ENCODE data around the gene IDI1.
A peak's percentile ranks its signal among the peaks of the same experiment; 100 is the strongest.

Gene IDI1

DNA sequence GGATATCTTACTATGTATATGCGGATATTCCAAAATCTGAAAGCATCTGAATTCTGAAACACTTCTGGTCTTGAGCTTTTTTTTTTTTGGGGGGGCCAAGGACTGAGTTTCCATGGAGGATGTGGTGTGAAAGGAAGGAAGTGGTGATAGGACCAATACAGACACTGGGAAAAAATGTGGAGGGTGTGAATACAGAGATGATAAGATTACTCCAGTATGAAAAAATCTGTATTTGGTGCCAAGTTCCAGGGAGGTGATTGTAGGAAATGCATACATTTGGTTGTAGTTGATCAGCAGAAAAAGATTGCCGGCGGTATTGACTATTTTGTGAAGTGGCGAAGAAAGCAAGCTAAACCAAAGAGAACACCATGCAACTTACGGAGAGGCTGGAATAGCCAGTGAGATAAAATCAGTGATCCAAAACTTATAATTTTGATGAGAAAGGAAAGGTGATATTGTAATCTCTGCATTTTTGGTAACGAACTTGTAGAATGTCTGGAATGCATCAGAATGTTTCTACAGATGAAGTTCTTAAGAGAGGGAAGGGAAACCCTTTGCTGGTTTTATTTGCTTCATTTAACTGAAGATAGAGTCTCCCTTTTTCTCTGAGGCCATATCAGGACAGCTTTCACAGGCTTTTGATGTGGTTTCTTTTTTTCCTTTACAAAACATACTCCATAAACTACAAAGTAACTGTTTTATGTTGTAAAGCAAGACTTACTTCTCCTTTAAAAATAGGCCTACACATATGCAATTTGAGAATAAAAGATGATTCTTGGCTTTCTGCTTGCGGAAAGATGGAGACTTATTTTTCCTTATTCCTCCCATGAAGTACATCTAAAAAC lies 13.2 kb upstream of the IDI1 start:
- Histone ChIP-seq H3K36me3 (ENCODE audit: insufficient read depth, low read length) (peaks cover 12% of the 10 kb centered on the region), H3K4me1 (ENCODE audit: insufficient read depth, low read length) (peaks cover 13% of the 10 kb centered on the region), H3K27me3 (ENCODE audit: control insufficient read depth in 1 of 2, insufficient read depth in 2 of 2, low read length in 2 of 2) (no peaks in the 10 kb centered on the region), H3K27ac (ENCODE audit: low read depth, low read length) (no peak overlapping the region), H3K9ac (ENCODE audit: low read length) (no peak overlapping the region), H3K9me3 (ENCODE audit: low read length) (no peaks in the 10 kb centered on the region), H3K4me3 (ENCODE audit: low read depth in 1 of 2, low read length in 2 of 2) (no peak overlapping the region)

DNA sequence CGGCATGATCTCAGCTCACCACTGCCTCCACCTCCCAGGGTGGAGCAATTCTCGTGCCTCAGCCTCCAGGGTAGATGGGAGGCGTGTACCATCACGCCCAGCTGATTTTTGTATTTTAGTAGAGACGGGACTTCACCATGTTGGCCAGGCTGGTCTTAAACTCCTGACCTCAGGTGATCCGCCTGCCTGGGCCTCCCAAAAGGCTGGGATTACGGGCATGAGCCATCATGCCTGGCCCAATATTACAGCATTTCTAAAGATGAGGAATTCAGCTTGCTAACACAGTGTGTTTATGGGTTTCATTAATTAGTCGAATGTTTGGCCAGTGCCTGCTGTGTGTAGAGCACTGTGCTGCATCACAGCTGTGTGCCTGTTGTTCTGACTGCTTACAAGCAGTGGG lies 11.0 kb upstream of the IDI1 start:
- Histone ChIP-seq H3K27me3 (ENCODE audit: control insufficient read depth in 1 of 2, insufficient read depth in 2 of 2, low read length in 2 of 2) (no peaks in the 10 kb centered on the region), H3K9me3 (ENCODE audit: low read length) (no peaks in the 10 kb centered on the region), H3K4me1 (ENCODE audit: insufficient read depth, low read length) (peaks cover 18% of the 10 kb centered on the region), H3K9ac (ENCODE audit: low read length) (no peak overlapping the region), H3K4me3 (ENCODE audit: low read depth in 1 of 2, low read length in 2 of 2) (no peak overlapping the region), H3K27ac (ENCODE audit: low read depth, low read length) (no peak overlapping the region), H3K36me3 (ENCODE audit: insufficient read depth, low read length) (peaks cover 12% of the 10 kb centered on the region)

DNA sequence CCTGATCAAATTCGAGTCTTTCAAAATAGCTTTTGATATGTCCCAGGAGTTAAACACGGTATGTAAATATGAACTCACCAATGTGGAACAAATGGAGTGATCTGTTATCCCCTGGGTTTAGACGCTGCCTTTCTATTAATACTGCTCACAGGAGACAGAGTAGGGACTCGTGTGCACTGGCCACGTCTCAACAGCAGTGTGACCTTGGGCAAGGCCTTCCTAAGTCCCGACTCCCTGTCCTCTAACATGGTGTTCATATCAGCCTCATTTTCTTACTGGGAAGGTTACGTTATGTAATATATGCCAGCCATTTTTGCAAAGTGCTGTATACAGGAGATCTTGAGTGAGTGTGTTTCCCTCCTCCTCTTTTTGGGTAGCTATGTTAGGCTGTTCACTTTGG lies 9.1 kb upstream of the IDI1 start:
- Histone ChIP-seq H3K27ac (ENCODE audit: low read depth, low read length) (no peak overlapping the region), H3K4me1 (ENCODE audit: insufficient read depth, low read length) (peaks cover 28% of the 10 kb centered on the region), H3K27me3 (ENCODE audit: control insufficient read depth in 1 of 2, insufficient read depth in 2 of 2, low read length in 2 of 2) (no peaks in the 10 kb centered on the region), H3K9me3 (ENCODE audit: low read length) (no peaks in the 10 kb centered on the region), H3K36me3 (ENCODE audit: insufficient read depth, low read length) (peaks cover 13% of the 10 kb centered on the region), H3K4me3 (ENCODE audit: low read depth in 1 of 2, low read length in 2 of 2) (peak overlapping the region in 1 of 2 donors; percentile 76), H3K9ac (ENCODE audit: low read length) (no peak overlapping the region)

DNA sequence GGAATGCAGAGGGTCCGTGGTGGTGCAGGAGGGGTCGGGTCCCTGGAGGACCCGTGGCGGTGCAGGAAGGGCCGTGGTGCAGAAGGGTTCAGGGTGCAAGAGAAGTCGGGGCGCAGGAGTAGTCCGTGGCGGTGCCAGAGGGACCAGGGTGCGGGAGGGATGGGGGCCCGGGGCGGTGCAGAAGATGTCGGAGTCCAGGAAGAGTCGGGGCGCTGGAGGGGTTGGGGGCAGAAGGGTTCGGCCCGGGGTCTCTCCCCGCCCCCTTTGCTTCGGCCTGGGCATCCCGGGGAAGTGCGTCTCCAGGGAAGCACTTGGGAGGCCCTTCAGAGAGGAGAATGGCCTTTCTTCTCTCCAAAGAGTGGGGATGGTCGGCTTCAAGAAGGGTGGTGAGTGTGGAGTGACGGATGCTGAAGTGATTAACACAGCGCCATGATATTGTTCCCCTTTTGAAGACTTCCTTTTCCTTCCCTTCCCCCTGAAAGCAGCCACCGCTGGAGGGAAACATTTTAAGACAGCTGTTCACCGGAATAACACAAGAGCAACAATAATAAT lies 8.3 kb upstream of the IDI1 start:
- Histone ChIP-seq H3K27me3 (ENCODE audit: control insufficient read depth in 1 of 2, insufficient read depth in 2 of 2, low read length in 2 of 2) (no peaks in the 10 kb centered on the region), H3K9ac (ENCODE audit: low read length) (no peak overlapping the region), H3K36me3 (ENCODE audit: insufficient read depth, low read length) (peaks cover 19% of the 10 kb centered on the region), H3K9me3 (ENCODE audit: low read length) (no peaks in the 10 kb centered on the region), H3K4me3 (ENCODE audit: low read depth in 1 of 2, low read length in 2 of 2) (peak overlapping the region; percentile 76 to 100), H3K4me1 (ENCODE audit: insufficient read depth, low read length) (peaks cover 28% of the 10 kb centered on the region), H3K27ac (ENCODE audit: low read depth, low read length) (peak overlapping the region; percentile 93)

DNA sequence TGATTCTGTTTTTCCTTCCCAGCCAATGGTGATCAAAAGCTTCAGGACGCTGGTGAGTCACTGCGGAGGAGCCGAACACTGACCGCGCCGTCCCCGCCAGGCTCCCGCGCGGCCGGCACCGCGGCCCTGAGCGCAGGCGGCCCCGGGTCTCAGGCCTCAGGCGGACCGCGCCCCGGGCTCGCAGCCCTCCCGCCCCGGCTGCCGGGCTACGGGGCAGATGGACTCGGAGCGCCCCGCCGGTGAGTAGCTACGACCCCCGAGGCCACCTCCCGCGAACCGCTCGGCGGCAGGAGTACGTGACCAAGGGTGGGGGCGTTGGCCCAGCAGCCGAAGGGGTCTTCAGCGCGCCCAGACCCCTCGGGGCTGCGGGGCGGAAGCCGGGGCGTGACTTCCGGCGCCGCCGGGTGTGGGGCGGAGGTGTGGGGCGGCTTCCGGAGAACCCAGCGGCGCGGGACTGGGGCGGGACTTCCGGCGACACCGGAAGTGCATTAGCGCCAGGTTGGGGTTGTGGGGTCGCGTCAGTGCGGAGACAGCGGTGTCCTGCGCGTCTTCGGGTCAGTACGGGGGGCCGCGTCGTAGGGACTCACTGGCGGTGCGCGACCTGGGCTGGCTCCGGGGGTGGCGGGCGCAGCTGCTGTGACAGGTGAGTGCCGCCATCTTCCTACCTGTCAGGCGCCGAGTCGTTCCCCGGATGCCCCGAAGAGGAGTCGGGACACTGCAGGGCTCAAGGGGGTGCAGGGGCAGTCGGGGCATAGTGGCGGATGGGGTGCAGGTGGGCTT lies 7.6 kb upstream of the IDI1 start, which contains the start of gene WDR37:
TSS of gene WDR37 (plus strand) at position 60 of the 780 bp plus-strand sequence. CDS start 15,771 bp downstream, outside the sequence.
- H3K9ac ChIP-seq (ENCODE audit: low read length): peak within 1 kb of the TSS; percentile 79
- peaks cover 19% of the 10 kb centered on the region for H3K36me3 ChIP-seq (ENCODE audit: insufficient read depth, low read length)
- H3K27ac ChIP-seq (ENCODE audit: low read depth, low read length): peak within 1 kb of the TSS; percentile 93
- peak within 1 kb of the TSS; percentile 76 to 100 for H3K4me3 ChIP-seq (ENCODE audit: low read depth in 1 of 2, low read length in 2 of 2)
- H3K27me3 ChIP-seq (ENCODE audit: control insufficient read depth in 1 of 2, insufficient read depth in 2 of 2, low read length in 2 of 2): no peaks in the 10 kb centered on the region
- H3K4me1 ChIP-seq (ENCODE audit: insufficient read depth, low read length): peaks cover 28% of the 10 kb centered on the region
- no peaks in the 10 kb centered on the region for H3K9me3 ChIP-seq (ENCODE audit: low read length)

GRCh38 chr10:1054684-1055083 lies 5.8 kb upstream of the IDI1 start:
- no peaks in the 10 kb centered on the region for H3K27me3 ChIP-seq (ENCODE audit: control insufficient read depth in 1 of 2, insufficient read depth in 2 of 2, low read length in 2 of 2)
- H3K9me3 ChIP-seq (ENCODE audit: low read length): no peaks in the 10 kb centered on the region
- H3K27ac ChIP-seq (ENCODE audit: low read depth, low read length): peak overlapping the region; percentile 93
- H3K36me3 ChIP-seq (ENCODE audit: insufficient read depth, low read length): peaks cover 19% of the 10 kb centered on the region
- peaks cover 39% of the 10 kb centered on the region for H3K4me1 ChIP-seq (ENCODE audit: insufficient read depth, low read length)
- H3K4me3 ChIP-seq (ENCODE audit: low read depth in 1 of 2, low read length in 2 of 2): peak overlapping the region in 1 of 2 donors; percentile 76
- no peak overlapping the region for H3K9ac ChIP-seq (ENCODE audit: low read length)

DNA sequence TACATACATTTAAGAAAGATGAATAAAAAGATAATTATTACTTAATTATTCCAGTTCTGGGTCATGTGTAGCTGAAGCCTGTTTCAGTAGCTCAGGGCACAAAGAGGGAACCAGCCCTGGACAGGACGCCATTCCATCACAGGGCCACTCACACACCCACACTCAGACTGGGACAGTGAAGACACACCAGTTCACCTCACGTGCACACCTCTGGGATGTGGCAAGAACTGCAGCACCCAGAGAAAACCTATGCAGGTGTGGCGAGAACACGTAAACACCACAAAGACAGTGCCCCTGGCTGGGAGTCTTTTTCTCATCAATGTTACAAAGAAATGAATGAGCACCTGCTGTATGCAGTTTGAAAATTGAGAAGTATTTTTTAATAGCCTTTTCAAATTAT lies 1.6 kb upstream of the IDI1 start:
- Histone ChIP-seq H3K4me3 (ENCODE audit: low read depth in 1 of 2, low read length in 2 of 2) (no peak overlapping the region), H3K36me3 (ENCODE audit: insufficient read depth, low read length) (peaks cover 19% of the 10 kb centered on the region), H3K9me3 (ENCODE audit: low read length) (no peaks in the 10 kb centered on the region), H3K27me3 (ENCODE audit: control insufficient read depth in 1 of 2, insufficient read depth in 2 of 2, low read length in 2 of 2) (no peaks in the 10 kb centered on the region), H3K27ac (ENCODE audit: low read depth, low read length) (no peak overlapping the region), H3K4me1 (ENCODE audit: insufficient read depth, low read length) (peaks cover 35% of the 10 kb centered on the region), H3K9ac (ENCODE audit: low read length) (no peak overlapping the region)

- Histone ChIP-seq H3K9ac (ENCODE audit: low read length) (peak overlapping the region; percentile 71), H3K27me3 (ENCODE audit: control insufficient read depth in 1 of 2, insufficient read depth in 2 of 2, low read length in 2 of 2) (no peaks in the 10 kb centered on the region), H3K27ac (ENCODE audit: low read depth, low read length) (peak overlapping the region; percentile 92), H3K36me3 (ENCODE audit: insufficient read depth, low read length) (peaks cover 19% of the 10 kb centered on the region), H3K4me3 (ENCODE audit: low read depth in 1 of 2, low read length in 2 of 2) (peak overlapping the region in 1 of 2 donors; percentile 88), H3K9me3 (ENCODE audit: low read length) (no peaks in the 10 kb centered on the region), H3K4me1 (ENCODE audit: insufficient read depth, low read length) (peaks cover 31% of the 10 kb centered on the region)
Observed at GRCh38 chr10:1050145-1050544, 1.2 kb upstream of the IDI1 start.

GRCh38 chr10:1049425-1049958 lies 573 bp upstream of the IDI1 start:
- Histone ChIP-seq H3K27me3 (ENCODE audit: control insufficient read depth in 1 of 2, insufficient read depth in 2 of 2, low read length in 2 of 2) (no peaks in the 10 kb centered on the region), H3K27ac (ENCODE audit: low read depth, low read length) (peak overlapping the region; percentile 92), H3K9ac (ENCODE audit: low read length) (peak overlapping the region; percentile 71), H3K9me3 (ENCODE audit: low read length) (no peaks in the 10 kb centered on the region), H3K4me3 (ENCODE audit: low read depth in 1 of 2, low read length in 2 of 2) (peak overlapping the region; percentile 55 to 88), H3K36me3 (ENCODE audit: insufficient read depth, low read length) (peaks cover 16% of the 10 kb centered on the region), H3K4me1 (ENCODE audit: insufficient read depth, low read length) (peaks cover 25% of the 10 kb centered on the region)

- Histone ChIP-seq H3K9me3 (ENCODE audit: low read length) (no peaks in the 10 kb centered on the region), H3K4me3 (ENCODE audit: low read depth in 1 of 2, low read length in 2 of 2) (peak overlapping the region; percentile 54 to 88), H3K36me3 (ENCODE audit: insufficient read depth, low read length) (peaks cover 6% of the 10 kb centered on the region), H3K9ac (ENCODE audit: low read length) (peak overlapping the region; percentile 5), H3K4me1 (ENCODE audit: insufficient read depth, low read length) (peaks cover 19% of the 10 kb centered on the region), H3K27me3 (ENCODE audit: control insufficient read depth in 1 of 2, insufficient read depth in 2 of 2, low read length in 2 of 2) (no peaks in the 10 kb centered on the region), H3K27ac (ENCODE audit: low read depth, low read length) (peak overlapping the region; percentile 92)
Observed at GRCh38 chr10:1048349-1048731, 579 bp downstream of the IDI1 start.

DNA sequence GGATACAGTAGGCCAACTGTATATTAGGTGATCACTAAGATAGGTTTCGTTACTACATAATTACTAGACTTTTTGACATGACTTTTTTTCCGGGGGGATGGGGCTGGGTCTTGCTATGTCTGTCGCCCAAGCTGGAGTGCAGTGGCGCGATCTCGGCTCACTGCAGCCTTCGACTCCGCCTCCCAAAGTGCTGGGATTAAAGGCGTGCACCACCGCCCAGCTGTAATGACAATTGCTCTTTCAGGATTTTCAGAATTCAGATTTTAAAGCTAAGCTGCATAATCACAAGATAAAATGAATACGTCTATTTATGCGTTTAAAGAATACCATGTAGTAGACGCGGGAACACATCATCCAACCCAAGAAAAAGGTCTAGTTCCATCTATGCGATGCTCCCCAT lies 982 bp downstream of the IDI1 start:
- Histone ChIP-seq H3K9me3 (ENCODE audit: low read length) (no peaks in the 10 kb centered on the region), H3K9ac (ENCODE audit: low read length) (peak overlapping the region; percentile 5), H3K27ac (ENCODE audit: low read depth, low read length) (peak overlapping the region; percentile 92), H3K4me1 (ENCODE audit: insufficient read depth, low read length) (peaks cover 19% of the 10 kb centered on the region), H3K27me3 (ENCODE audit: control insufficient read depth in 1 of 2, insufficient read depth in 2 of 2, low read length in 2 of 2) (no peaks in the 10 kb centered on the region), H3K4me3 (ENCODE audit: low read depth in 1 of 2, low read length in 2 of 2) (peak overlapping the region; percentile 54 to 88), H3K36me3 (ENCODE audit: insufficient read depth, low read length) (peaks cover 7% of the 10 kb centered on the region)

Measured in muscle layer of colon (tissue), 2 donors.